ENCODE results near the gene ZNF546. TPM values are rescaled to one million over a fixed set of nuclear protein-coding genes. Genes with fewer than 3 reads are reported as not detected.
"Not testable (repeated sequence)": the region's sequence is repeated elsewhere in the genome, so short reads cannot be mapped to it uniquely, and the experiment has no call there.

The ZNF546 gene
- total RNA-seq, 1 donor from 2014 or later, result 2.0 TPM

- H3K36me3 Mint-ChIP-seq (ENCODE audit: low read depth), result peaks cover 36% of the 10 kb centered on the region
- H3K27ac Mint-ChIP-seq (ENCODE audit: unreplicated experiment), result no peak overlapping the region
- no peaks in the 10 kb centered on the region for H3K4me1 Mint-ChIP-seq (ENCODE audit: low read depth)
- DNase-seq (ENCODE audit: low spot score), result no peak
- H3K9me3 Mint-ChIP-seq (ENCODE audit: low read depth), result peaks cover 82% of the 10 kb centered on the region
- TF ChIP-seq CTCF (IDR thresholded peaks at IDR 0.05), result no peak
- no peaks in the 10 kb centered on the region for H3K27me3 Mint-ChIP-seq (ENCODE audit: low read depth)
- no peak overlapping the region for H3K4me3 Mint-ChIP-seq (ENCODE audit: unreplicated experiment)
Observed at GRCh38 chr19:40023969-40024368, 27.1 kb downstream of the ZNF546 start.

- Mint-ChIP-seq H3K27ac (ENCODE audit: unreplicated experiment) (no peak overlapping the region), H3K9me3 (ENCODE audit: low read depth) (peaks cover 77% of the 10 kb centered on the region), H3K4me3 (ENCODE audit: unreplicated experiment) (no peak overlapping the region), H3K4me1 (ENCODE audit: low read depth) (no peaks in the 10 kb centered on the region), H3K27me3 (ENCODE audit: low read depth) (no peaks in the 10 kb centered on the region), H3K36me3 (ENCODE audit: low read depth) (peaks cover 47% of the 10 kb centered on the region)
- TF ChIP-seq CTCF (IDR thresholded peaks at IDR 0.05), result no peak
- no peak for DNase-seq (ENCODE audit: low spot score)
Observed at GRCh38 chr19:40025938-40026596, 29.2 kb downstream of the ZNF546 start.

GRCh38 chr19:40026597-40026970 is 29.7 kb downstream of the ZNF546 start:
- DNase-seq (ENCODE audit: low spot score), result no peak
- H3K4me3 Mint-ChIP-seq (ENCODE audit: unreplicated experiment), result no peak overlapping the region
- no peaks in the 10 kb centered on the region for H3K27me3 Mint-ChIP-seq (ENCODE audit: low read depth)
- H3K27ac Mint-ChIP-seq (ENCODE audit: unreplicated experiment), result no peak overlapping the region
- H3K36me3 Mint-ChIP-seq (ENCODE audit: low read depth), result peaks cover 48% of the 10 kb centered on the region
- H3K9me3 Mint-ChIP-seq (ENCODE audit: low read depth), result peaks cover 73% of the 10 kb centered on the region
- TF ChIP-seq CTCF (IDR thresholded peaks at IDR 0.05), result no peak
- no peaks in the 10 kb centered on the region for H3K4me1 Mint-ChIP-seq (ENCODE audit: low read depth)

- H3K9me3 Mint-ChIP-seq (ENCODE audit: low read depth), result peaks cover 63% of the 10 kb centered on the region
Observed at GRCh38 chr19:40033989-40034560, 37.2 kb downstream of the ZNF546 start.

GRCh38 chr19:40035996-40036395 is 39.1 kb downstream of the ZNF546 start:
- no peak overlapping the region for H3K27ac Mint-ChIP-seq (ENCODE audit: unreplicated experiment)
- no peak overlapping the region for H3K4me3 Mint-ChIP-seq (ENCODE audit: unreplicated experiment)
- TF ChIP-seq CTCF (IDR thresholded peaks at IDR 0.05), result no peak
- H3K9me3 Mint-ChIP-seq (ENCODE audit: low read depth), result peaks cover 53% of the 10 kb centered on the region
- H3K4me1 Mint-ChIP-seq (ENCODE audit: low read depth), result no peaks in the 10 kb centered on the region
- no peaks in the 10 kb centered on the region for H3K27me3 Mint-ChIP-seq (ENCODE audit: low read depth)
- DNase-seq (ENCODE audit: low spot score), result no peak
- peaks cover 53% of the 10 kb centered on the region for H3K36me3 Mint-ChIP-seq (ENCODE audit: low read depth)

More at GRCh38 chr19:40033989-40034560, 37.2 kb downstream of the ZNF546 start:
- Mint-ChIP-seq H3K36me3 (ENCODE audit: low read depth) (peaks cover 60% of the 10 kb centered on the region), H3K4me1 (ENCODE audit: low read depth) (no peaks in the 10 kb centered on the region), H3K27ac (ENCODE audit: unreplicated experiment) (no peak overlapping the region), H3K27me3 (ENCODE audit: low read depth) (no peaks in the 10 kb centered on the region), H3K4me3 (ENCODE audit: unreplicated experiment) (no peak overlapping the region)
- no peak for TF ChIP-seq CTCF (IDR thresholded peaks at IDR 0.05)
- DNase-seq (ENCODE audit: low spot score), result no peak

- Mint-ChIP-seq H3K9me3 (ENCODE audit: low read depth) (peaks cover 48% of the 10 kb centered on the region), H3K36me3 (ENCODE audit: low read depth) (peaks cover 52% of the 10 kb centered on the region)
- H3K4me1 Mint-ChIP-seq (ENCODE audit: low read depth), result not testable (repeated sequence)
Observed at GRCh38 chr19:40038047-40038446, 41.2 kb downstream of the ZNF546 start.

GRCh38 chr19:40041718-40042117 is 44.9 kb downstream of the ZNF546 start:
- H3K27ac Mint-ChIP-seq (ENCODE audit: unreplicated experiment); H3K4me3 Mint-ChIP-seq (ENCODE audit: unreplicated experiment); H3K4me1 Mint-ChIP-seq (ENCODE audit: low read depth); DNase-seq (ENCODE audit: low spot score); H3K27me3 Mint-ChIP-seq (ENCODE audit: low read depth): not testable (repeated sequence)
- H3K9me3 Mint-ChIP-seq (ENCODE audit: low read depth), result peaks cover 46% of the 10 kb centered on the region
- H3K36me3 Mint-ChIP-seq (ENCODE audit: low read depth), result peaks cover 55% of the 10 kb centered on the region

More at GRCh38 chr19:40038047-40038446, 41.2 kb downstream of the ZNF546 start:
- not testable (repeated sequence) for H3K27me3 Mint-ChIP-seq (ENCODE audit: low read depth); H3K4me3 Mint-ChIP-seq (ENCODE audit: unreplicated experiment); DNase-seq (ENCODE audit: low spot score); H3K27ac Mint-ChIP-seq (ENCODE audit: unreplicated experiment)

Data from chondrocyte (in vitro differentiated cells).